SK-N-SH (cell line): ENCODE results near the gene OPCML. TPM values are rescaled to one million over a fixed set of nuclear protein-coding genes. Genes with fewer than 3 reads are reported as not detected.

Source experiments
- CTCF ChIA-PET: fragments of 300-600, 350-600 bp; formaldehyde crosslinking; extraction: SDS; loops from one replicate; lab custom pipeline; 2021; lab: Yijun Ruan, JAX
- POLR2A ChIA-PET: fragments of 350-600 bp; sonication (Branson Sonifier 250); formaldehyde crosslinking; extraction: SDS; loops from one replicate; lab custom pipeline; 2020; ENCODE audit warnings: antibody characterized with exemption, inconsistent platforms; lab: Yijun Ruan, JAX
- DNase-seq: peaks from one replicate; pipeline ENCODE4 v3.0.0; 2012
- H2AFZ ChIP-seq: fragments of 200-600 bp; sonication (generic); 2 replicates; pipeline ENCODE4 v1.8.1; 2016; ENCODE audit warnings: antibody characterized with exemption, mild to moderate bottlenecking, low read depth
- H3F3A ChIP-seq: fragments of 200-600 bp; sonication (generic); replicated peaks from 2 replicates; pipeline ENCODE3; 2016; ENCODE audit warnings: antibody characterized with exemption, mild to moderate bottlenecking; ENCODE audit not compliant: insufficient read depth
- H3K27ac ChIP-seq, 2 experiments: fragments of 200-500 bp in 1 of 2; fragments of 200-600 bp in 1 of 2; sonication (Bioruptor generic) in 1 of 2; sonication (generic), shearing (Covaris generic) in 1 of 2; 2 replicates each; pipeline versions ENCODE4 v1.5.1 to v1.6.1; 2014 to 2016; ENCODE audit warnings: low read depth in 2 of 2, inconsistent platforms in 1 of 2, low read length in 1 of 2, mild to moderate bottlenecking in 1 of 2, mixed read lengths in 1 of 2
- H3K27me3 ChIP-seq: fragments of 200-600 bp; sonication (generic), shearing (Covaris generic); 2 replicates; pipeline ENCODE4 v1.6.1; 2016; ENCODE audit warnings: mixed run types; ENCODE audit not compliant: insufficient read depth
- H3K36me3 ChIP-seq, 2 experiments: fragments of 200-500 bp in 1 of 2; fragments of 200-600 bp in 1 of 2; sonication (Bioruptor generic) in 1 of 2; sonication (generic) in 1 of 2; replicated peaks in 1 of 2; 2 replicates each; pipeline versions ENCODE3 to v1.5.1; 2014 to 2016; ENCODE audit warnings: low read length in 1 of 2, mild to moderate bottlenecking in 1 of 2; ENCODE audit not compliant: insufficient read depth in 2 of 2, control insufficient read depth in 1 of 2
- H3K4me1 ChIP-seq, 2 experiments: fragments of 200-500 bp in 1 of 2; fragments of 200-600 bp in 1 of 2; sonication (Bioruptor generic) in 1 of 2; sonication (generic), shearing (Covaris generic) in 1 of 2; 2 replicates each; pipeline versions ENCODE4 v1.5.1 to v1.6.1; 2014 to 2016; ENCODE audit warnings: low read depth in 1 of 2, low read length in 1 of 2, mixed run types in 1 of 2; ENCODE audit not compliant: insufficient read depth in 2 of 2, control insufficient read depth in 1 of 2
- H3K4me2 ChIP-seq: fragments of 200-600 bp; sonication (generic), shearing (Covaris generic); 2 replicates; pipeline ENCODE4 v1.6.1; 2017; ENCODE audit warnings: mixed run types
- H3K4me3 ChIP-seq, 2 experiments: fragments of 200-500 bp in 1 of 2; fragments of 200-600 bp in 1 of 2; sonication (Bioruptor generic) in 1 of 2; sonication (generic), shearing (Covaris generic) in 1 of 2; 2 replicates each; pipeline versions ENCODE4 v1.5.1 to v1.8.1; 2014 to 2016; ENCODE audit warnings: low read depth in 2 of 2, inconsistent platforms in 1 of 2, low read length in 1 of 2, mild to moderate bottlenecking in 1 of 2, mixed read lengths in 1 of 2, moderate library complexity in 1 of 2
- H3K79me2 ChIP-seq: fragments of 200-600 bp; sonication (generic); 2 replicates; pipeline ENCODE4 v1.8.1; 2017; ENCODE audit warnings: mild to moderate bottlenecking; ENCODE audit not compliant: insufficient read depth
- H3K9ac ChIP-seq: fragments of 200-600 bp; sonication (generic); 2 replicates; pipeline ENCODE4 v1.6.1; 2017; ENCODE audit warnings: mixed run types
- H3K9me2 ChIP-seq: fragments of 200-600 bp; sonication (generic); 2 replicates; pipeline ENCODE4 v1.6.1; 2017; ENCODE audit warnings: mixed run types
- H3K9me3 ChIP-seq: fragments of 200-600 bp; sonication (generic); 2 replicates; pipeline ENCODE4 v1.6.1; 2017; ENCODE audit warnings: mixed run types, mild to moderate bottlenecking, moderate library complexity
- H4K20me1 ChIP-seq: fragments of 200-600 bp; sonication (generic); 2 replicates; pipeline ENCODE4 v1.6.1; 2017; ENCODE audit warnings: mild to moderate bottlenecking, mixed run types; ENCODE audit not compliant: insufficient read depth
- FOXJ3 ChIP-seq: sonication (generic); formaldehyde crosslinking; IDR thresholded peaks from 2 replicates; pipeline ENCODE4 v1.5.1; 2020; ENCODE audit warnings: mild to moderate bottlenecking, missing genetic modification reagents
- GABPA ChIP-seq: IDR thresholded peaks from 2 replicates; pipeline ENCODE4 v1.4.0; 2012; ENCODE audit warnings: low read depth, mild to moderate bottlenecking
- NFIC ChIP-seq: IDR thresholded peaks from 2 replicates; pipeline ENCODE4 v1.4.0; 2012; ENCODE audit warnings: borderline replicate concordance
- POLR2AphosphoS5 ChIP-seq: IDR thresholded peaks from 2 replicates; pipeline ENCODE4 v1.6.1; 2012; ENCODE audit warnings: low read depth, low read length
- RFX5 ChIP-seq: IDR thresholded peaks from 2 replicates; pipeline ENCODE4 v1.6.1; 2012; ENCODE audit warnings: mild to moderate bottlenecking, improper control_type of control experiment, low read length
- RXRA ChIP-seq: IDR thresholded peaks from 2 replicates; pipeline ENCODE4 v1.4.0; 2012; ENCODE audit warnings: low read depth, mild to moderate bottlenecking, borderline replicate concordance
- SIN3A ChIP-seq: IDR thresholded peaks from 2 replicates; pipeline ENCODE4 v1.6.1; 2012; ENCODE audit warnings: low read depth, mild to moderate bottlenecking, low read length, moderate library complexity, borderline replicate concordance
- TAF1 ChIP-seq: IDR thresholded peaks from 2 replicates; pipeline ENCODE4 v1.6.1; 2012; ENCODE audit warnings: low read depth, mild to moderate bottlenecking, low read length, moderate library complexity, borderline replicate concordance
- WGBS: methylation state at CpG from one replicate; pipeline ENCODE4 v1.1.6; 2017; ENCODE audit warnings: low lambda C conversion rate; 5-methylcytosine and 5-hydroxymethylcytosine counted together
- polyA plus RNA-seq, 3 experiments: library from polyadenylated mRNA; depleted of rRNA; stranded (reverse); fragments of >200 nt; gene quantifications; 2 replicates each; pipeline ENCODE4 v1.2.3, GENCODE V29; 2012
- TF ChIP-seq, protein P1 (sequence below): fragments of 200-600 bp; sonication (generic); IDR thresholded peaks from 2 replicates; pipeline ENCODE4 v1.6.1; 2017; ENCODE audit warnings: antibody characterized with exemption, mild to moderate bottlenecking, moderate library complexity
- TF ChIP-seq, protein P2 (sequence below): fragments of 150-350 bp; IDR thresholded peaks from 2 replicates; pipeline ENCODE4 v1.6.1; 2016; ENCODE audit warnings: mild to moderate bottlenecking, low read depth, low read length

Gene OPCML
- polyA plus RNA-seq, 1 of the 3 experiments (the other 2 are of a cell fraction) = not detected

DNA sequence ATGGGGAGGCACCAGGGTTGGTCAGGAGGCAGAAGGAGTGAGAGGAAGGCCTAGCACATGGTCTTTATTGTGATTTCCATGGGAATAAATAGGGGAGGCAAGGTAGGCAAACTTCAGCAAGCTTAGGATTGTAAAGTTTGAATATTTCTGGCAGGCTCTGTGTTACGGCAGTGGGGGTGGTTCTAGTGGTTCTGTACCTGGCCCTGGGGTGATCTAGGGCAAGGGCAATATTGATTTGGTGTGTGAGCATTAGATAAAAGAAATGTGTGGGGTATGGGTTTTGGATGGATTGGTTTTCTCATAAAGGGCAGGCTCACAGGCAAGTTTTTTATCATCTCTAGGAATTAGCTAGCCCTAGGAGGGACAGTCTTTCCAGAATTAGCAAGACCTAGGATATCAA is 584.0 kb downstream of the OPCML start:
- Histone ChIP-seq H3F3A (no peaks in the 10 kb centered on the region), H3K4me2 (no peak overlapping the region), H3K79me2 (no peaks in the 10 kb centered on the region), H4K20me1 (no peaks in the 10 kb centered on the region), H3K9me3 (no peaks in the 10 kb centered on the region), H3K9ac (no peak overlapping the region), H3K27me3 (peaks cover 2% of the 10 kb centered on the region; the same call in 1 of the 2 replicates), H3K27ac (no peak overlapping the region), H3K4me1 (no peaks in the 10 kb centered on the region; a peak in 1 of 4 replicates), H3K4me3 (no peak overlapping the region), H2AFZ (no peak overlapping the region), H3K9me2 (no peaks in the 10 kb centered on the region), H3K36me3 (no peaks in the 10 kb centered on the region)
- no peak for DNase-seq
- TF ChIP-seq, protein P1, sequence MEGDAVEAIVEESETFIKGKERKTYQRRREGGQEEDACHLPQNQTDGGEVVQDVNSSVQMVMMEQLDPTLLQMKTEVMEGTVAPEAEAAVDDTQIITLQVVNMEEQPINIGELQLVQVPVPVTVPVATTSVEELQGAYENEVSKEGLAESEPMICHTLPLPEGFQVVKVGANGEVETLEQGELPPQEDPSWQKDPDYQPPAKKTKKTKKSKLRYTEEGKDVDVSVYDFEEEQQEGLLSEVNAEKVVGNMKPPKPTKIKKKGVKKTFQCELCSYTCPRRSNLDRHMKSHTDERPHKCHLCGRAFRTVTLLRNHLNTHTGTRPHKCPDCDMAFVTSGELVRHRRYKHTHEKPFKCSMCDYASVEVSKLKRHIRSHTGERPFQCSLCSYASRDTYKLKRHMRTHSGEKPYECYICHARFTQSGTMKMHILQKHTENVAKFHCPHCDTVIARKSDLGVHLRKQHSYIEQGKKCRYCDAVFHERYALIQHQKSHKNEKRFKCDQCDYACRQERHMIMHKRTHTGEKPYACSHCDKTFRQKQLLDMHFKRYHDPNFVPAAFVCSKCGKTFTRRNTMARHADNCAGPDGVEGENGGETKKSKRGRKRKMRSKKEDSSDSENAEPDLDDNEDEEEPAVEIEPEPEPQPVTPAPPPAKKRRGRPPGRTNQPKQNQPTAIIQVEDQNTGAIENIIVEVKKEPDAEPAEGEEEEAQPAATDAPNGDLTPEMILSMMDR = no peak
- TF ChIP-seq FOXJ3 (CRISPR knock-in tag) (no peak), GABPA (no peak), SIN3A (no peak), RFX5 (no peak), NFIC (no peak), POLR2AphosphoS5 (no peak)
- WGBS = 60% methylated on average over 1 of the region's 1 CpG
- CTCF ChIA-PET = interaction anchor here (1.3 to 1.9 kb wide), 2 partner anchors 7 to 10 kb away, joined by 4 to 7 read pairs; no protein-coding TSS in a partner anchor
- POLR2A ChIA-PET = no interaction called here

DNA sequence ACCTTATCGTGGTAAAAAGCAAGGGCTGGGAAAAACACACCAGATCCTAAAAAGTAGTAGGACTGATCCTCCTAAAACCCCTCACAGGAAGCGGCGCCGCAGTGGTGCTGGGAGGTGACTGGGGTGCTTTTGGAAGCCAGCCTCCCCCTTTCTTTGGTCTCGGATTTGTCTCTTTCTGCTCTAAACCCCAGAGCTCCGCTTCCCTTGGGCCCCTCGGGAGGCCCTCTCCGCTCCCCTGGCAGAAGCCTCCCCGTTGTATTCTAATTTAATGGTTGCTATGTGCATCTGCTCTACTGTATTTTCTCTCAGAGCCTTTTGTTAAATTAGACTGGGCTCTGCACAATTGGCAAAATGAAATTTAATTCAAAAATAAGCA is 587.7 kb downstream of the OPCML start:
- H3K79me2 ChIP-seq = no peaks in the 10 kb centered on the region
- no peak overlapping the region for H3K4me2 ChIP-seq
- H3K36me3 ChIP-seq = no peaks in the 10 kb centered on the region
- POLR2A ChIA-PET = no interaction called here
- no peaks in the 10 kb centered on the region for H3K9me2 ChIP-seq
- H2AFZ ChIP-seq = no peak overlapping the region
- H3K4me3 ChIP-seq = no peak overlapping the region
- H3K27ac ChIP-seq = no peak overlapping the region
- peaks cover 4% of the 10 kb centered on the region; the same call in 1 of the 2 replicates for H3K27me3 ChIP-seq
- H4K20me1 ChIP-seq = no peaks in the 10 kb centered on the region
- no peaks in the 10 kb centered on the region for H3F3A ChIP-seq
- H3K9me3 ChIP-seq = no peaks in the 10 kb centered on the region
- DNase-seq = no peak
- H3K9ac ChIP-seq = no peak overlapping the region
- TF ChIP-seq TAF1 (no peak), FOXJ3 (CRISPR knock-in tag) (no peak), RXRA (no peak), GABPA (no peak)
- TF ChIP-seq, protein P2, sequence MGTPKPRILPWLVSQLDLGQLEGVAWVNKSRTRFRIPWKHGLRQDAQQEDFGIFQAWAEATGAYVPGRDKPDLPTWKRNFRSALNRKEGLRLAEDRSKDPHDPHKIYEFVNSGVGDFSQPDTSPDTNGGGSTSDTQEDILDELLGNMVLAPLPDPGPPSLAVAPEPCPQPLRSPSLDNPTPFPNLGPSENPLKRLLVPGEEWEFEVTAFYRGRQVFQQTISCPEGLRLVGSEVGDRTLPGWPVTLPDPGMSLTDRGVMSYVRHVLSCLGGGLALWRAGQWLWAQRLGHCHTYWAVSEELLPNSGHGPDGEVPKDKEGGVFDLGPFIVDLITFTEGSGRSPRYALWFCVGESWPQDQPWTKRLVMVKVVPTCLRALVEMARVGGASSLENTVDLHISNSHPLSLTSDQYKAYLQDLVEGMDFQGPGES = no peak
- CTCF ChIA-PET = interaction anchor here (1.2 kb wide), 2 partner anchors 50 to 421 kb away, joined by 3 read pairs; no protein-coding TSS in a partner anchor
- 73% methylated on average over 9 of the region's 9 CpGs for WGBS
- H3K4me1 ChIP-seq = no peaks in the 10 kb centered on the region; a peak in 1 of 4 replicates
